ENCODE measurements around the gene CNDP2.

CNDP2 gene

GRCh38 chr18:74495581-74496507 lies at the start of gene CNDP2:
Gene CNDP2 (plus strand): TSS chr18:74496363. CDS start chr18:74499974, 3,611 bp downstream.
- DNase-seq (ENCODE audit: low spot score) = peak; percentile 98

GRCh38 chr18:74446631-74447403 lies 49.3 kb upstream of the CNDP2 start:
- DNase-seq (ENCODE audit: low spot score) = no peak

- no peak for DNase-seq (ENCODE audit: low spot score)
Measured at GRCh38 chr18:74447404-74448152, 48.6 kb upstream of the CNDP2 start.

- no peak for DNase-seq (ENCODE audit: low spot score)
Measured at GRCh38 chr18:74450626-74451025, 45.5 kb upstream of the CNDP2 start.

GRCh38 chr18:74451148-74451547 lies 45.0 kb upstream of the CNDP2 start:
- no peak for DNase-seq (ENCODE audit: low spot score)

- no peak for DNase-seq (ENCODE audit: low spot score)
Measured at GRCh38 chr18:74453016-74453566, 43.1 kb upstream of the CNDP2 start.

GRCh38 chr18:74453642-74454198 lies 42.4 kb upstream of the CNDP2 start:
- no peak for DNase-seq (ENCODE audit: low spot score)

GRCh38 chr18:74454279-74454751 lies 41.8 kb upstream of the CNDP2 start:
- no peak for DNase-seq (ENCODE audit: low spot score)

GRCh38 chr18:74455386-74455785 lies 40.8 kb upstream of the CNDP2 start:
- no peak for DNase-seq (ENCODE audit: low spot score)

GRCh38 chr18:74456017-74456348 lies 40.2 kb upstream of the CNDP2 start:
- DNase-seq (ENCODE audit: low spot score) = no peak

- no peak for DNase-seq (ENCODE audit: low spot score)
Measured at GRCh38 chr18:74456349-74457042, 39.7 kb upstream of the CNDP2 start.

- no peak for DNase-seq (ENCODE audit: low spot score)
Measured at GRCh38 chr18:74457043-74457724, 39.0 kb upstream of the CNDP2 start, which contains the start of gene DIPK1C. Gene DIPK1C (minus strand): TSS chr18:74457308. CDS start chr18:74457259, 49 bp downstream.

GRCh38 chr18:74457725-74458421 lies 38.3 kb upstream of the CNDP2 start:
- DNase-seq (ENCODE audit: low spot score) = no peak

- DNase-seq (ENCODE audit: low spot score) = no peak
Measured at GRCh38 chr18:74459889-74460288, 36.3 kb upstream of the CNDP2 start.

- DNase-seq (ENCODE audit: low spot score) = no peak
Measured at GRCh38 chr18:74460825-74461224, 35.3 kb upstream of the CNDP2 start.

- DNase-seq (ENCODE audit: low spot score) = no peak
Measured at GRCh38 chr18:74463254-74463653, 32.9 kb upstream of the CNDP2 start.

GRCh38 chr18:74463983-74464382 lies 32.2 kb upstream of the CNDP2 start:
- DNase-seq (ENCODE audit: low spot score) = no peak

GRCh38 chr18:74465775-74466174 lies 30.4 kb upstream of the CNDP2 start:
- no peak for DNase-seq (ENCODE audit: low spot score)

GRCh38 chr18:74468547-74469061 lies 27.6 kb upstream of the CNDP2 start:
- no peak for DNase-seq (ENCODE audit: low spot score)
